NCI-H345 (cell line): Measurements from ENCODE around the gene NACAD.
A peak's percentile ranks its signal among the peaks of the same experiment; 100 is the strongest.
"Not testable (repeated sequence)": the region's sequence is repeated elsewhere in the genome, so short reads cannot be mapped to it uniquely, and the experiment has no call there.

Experiments
- DNase-seq: peaks from one replicate; lab custom pipeline; 2025; lab: John Stamatoyannopoulos, UW

The NACAD gene

GRCh38 chr7:45053941-45054340 is 34.8 kb downstream of the NACAD start:
- no peak for DNase-seq

- no peak for DNase-seq
These were observed 35.4 kb downstream of the NACAD start for GRCh38 chr7:45053401-45053800.

GRCh38 chr7:45052011-45052410 is 36.8 kb downstream of the NACAD start:
- DNase-seq: no peak

GRCh38 chr7:45050198-45050597 is 38.6 kb downstream of the NACAD start:
- DNase-seq: no peak

DNA sequence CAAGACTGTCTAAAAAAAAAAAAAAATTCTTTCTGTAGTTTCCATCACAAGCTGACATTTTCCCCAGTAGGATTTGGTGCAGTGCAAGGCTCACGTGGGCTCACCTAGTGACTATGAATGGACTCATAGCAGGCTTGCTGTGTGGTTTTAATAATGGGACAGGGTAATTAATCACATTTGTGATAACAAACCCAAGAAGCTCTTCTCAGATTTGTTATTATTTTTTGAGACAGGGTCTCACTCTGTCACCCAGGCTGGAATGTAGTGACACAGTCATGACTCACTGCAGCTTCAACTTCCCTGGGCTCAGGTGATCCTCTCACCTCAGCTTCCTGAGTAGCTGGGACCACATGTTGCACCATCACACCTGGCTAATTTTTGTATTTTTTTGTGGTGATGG is 40.0 kb downstream of the NACAD start:
- DNase-seq: no peak

- DNase-seq: no peak
These were observed 44.4 kb downstream of the NACAD start for GRCh38 chr7:45044338-45044737.

GRCh38 chr7:45039106-45039505 is 49.7 kb downstream of the NACAD start:
- DNase-seq: no peak

- no peak for DNase-seq
These were observed 50.9 kb downstream of the NACAD start for GRCh38 chr7:45037876-45038275.

GRCh38 chr7:45036796-45037195 is 52.0 kb downstream of the NACAD start:
- no peak for DNase-seq

- DNase-seq: no peak
These were observed 52.5 kb downstream of the NACAD start for GRCh38 chr7:45036317-45036716.

DNA sequence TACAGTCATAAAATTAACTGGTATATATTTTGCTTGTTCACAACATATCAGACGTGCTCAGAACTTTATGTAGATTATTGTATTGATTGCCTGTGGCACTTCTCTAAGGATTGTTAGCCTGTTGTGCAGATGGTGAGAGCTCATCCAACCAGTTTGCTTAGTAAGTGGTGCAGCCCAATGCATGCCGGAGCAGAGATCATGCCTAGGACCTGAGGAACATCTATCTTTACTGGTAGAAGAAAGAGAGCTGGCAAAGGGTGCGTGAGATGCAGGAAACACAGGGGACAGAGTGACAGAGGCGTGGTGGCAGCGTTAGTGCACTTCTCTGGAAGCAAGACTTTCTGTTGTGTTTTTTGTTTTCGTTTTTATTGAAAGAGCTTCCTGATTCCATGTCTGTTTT is 52.9 kb downstream of the NACAD start:
- DNase-seq: peak; percentile 29

- no peak for DNase-seq
These were observed 53.4 kb downstream of the NACAD start for GRCh38 chr7:45035371-45035770.

DNA sequence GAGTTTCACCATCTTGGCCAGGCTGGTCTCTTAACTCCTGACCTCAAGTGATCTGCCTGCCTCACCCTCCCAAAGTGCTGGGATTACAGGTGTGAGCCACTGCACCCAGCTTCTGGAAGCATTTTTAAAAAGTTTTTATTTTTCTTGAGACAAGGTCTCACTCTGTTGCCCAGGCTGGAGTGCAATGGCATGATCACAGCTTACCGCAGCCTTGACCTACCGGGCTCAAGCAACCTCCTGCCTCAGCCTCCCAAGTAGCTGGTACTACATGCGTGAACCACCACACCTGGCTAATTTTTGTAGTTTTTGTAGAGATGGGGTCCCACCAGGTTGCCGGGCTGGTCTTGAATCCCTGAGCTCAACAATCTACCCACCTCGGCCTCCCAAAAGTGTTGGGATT is 54.1 kb downstream of the NACAD start:
- not testable (repeated sequence) for DNase-seq

- no peak for DNase-seq
These were observed 54.9 kb downstream of the NACAD start for GRCh38 chr7:45033931-45034290.

DNA sequence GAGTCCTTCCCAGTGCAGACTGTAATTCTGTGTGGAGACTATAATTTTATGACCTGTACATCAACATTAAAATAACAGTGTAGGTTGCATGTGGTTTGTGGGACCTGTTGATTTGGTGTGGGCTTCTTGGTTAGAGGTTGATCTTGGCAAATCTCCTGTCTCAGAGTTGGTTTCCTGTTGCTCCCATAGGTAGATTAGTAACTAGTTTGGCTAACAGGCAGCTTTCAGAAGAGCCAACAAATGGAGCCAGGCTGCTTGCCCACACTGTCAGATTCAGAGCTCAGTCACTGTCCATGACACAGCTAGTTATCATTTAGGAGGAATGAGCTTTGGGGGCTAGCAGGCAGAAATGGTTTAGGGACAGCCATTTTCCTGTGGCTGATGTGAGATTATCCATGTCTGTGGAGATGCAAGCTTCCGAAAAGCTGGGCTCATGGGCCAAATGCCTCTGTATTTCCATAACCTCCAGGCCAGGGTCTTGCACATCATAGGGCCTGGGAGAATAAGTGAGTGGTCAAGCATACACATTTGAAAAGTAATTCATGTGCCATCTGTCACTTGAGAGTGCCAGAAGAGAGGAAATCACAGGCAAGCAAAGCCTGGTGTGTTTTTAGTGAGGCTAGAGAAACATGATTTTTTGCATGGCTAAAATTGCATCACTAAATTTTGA is 55.4 kb downstream of the NACAD start:
- no peak for DNase-seq

DNA sequence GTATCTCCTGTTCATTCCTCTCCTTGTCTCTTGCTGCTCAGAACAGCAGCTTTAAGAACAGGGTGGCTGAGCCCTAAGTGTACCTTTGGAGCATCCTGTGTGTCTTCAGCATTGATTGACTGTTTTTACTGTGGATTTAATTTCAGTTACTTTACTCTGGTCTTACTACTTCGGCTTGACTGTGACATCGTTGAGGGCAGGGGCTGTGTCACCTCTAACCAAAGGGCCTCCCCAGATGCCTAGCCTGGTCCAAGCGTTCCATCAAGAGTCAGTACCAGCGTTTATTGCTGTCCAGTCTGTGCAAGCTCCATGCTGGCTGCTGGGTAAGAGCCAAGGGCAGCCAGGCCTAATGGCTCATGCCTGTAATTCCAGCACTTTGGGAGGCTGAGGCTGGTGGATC is 56.3 kb downstream of the NACAD start:
- no peak for DNase-seq

DNA sequence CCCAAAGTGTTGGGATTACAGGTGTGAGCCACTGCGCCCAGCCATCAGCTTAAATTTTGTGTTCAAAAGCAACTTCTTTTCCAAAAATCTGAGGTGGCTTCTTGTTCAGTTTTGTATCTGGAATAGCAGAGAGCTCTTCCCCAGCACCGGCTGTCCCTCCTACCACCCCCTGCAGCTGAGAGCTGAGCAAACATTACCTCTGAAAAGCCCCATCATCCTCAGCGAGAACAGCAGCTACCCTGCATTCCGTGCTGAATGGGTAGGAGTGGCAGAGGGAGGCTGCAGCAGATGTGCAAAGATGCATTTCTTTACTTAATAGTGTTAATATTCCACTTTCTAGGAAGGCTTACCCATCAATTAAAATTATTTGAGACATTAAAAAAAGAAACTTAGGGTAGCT is 56.9 kb downstream of the NACAD start:
- DNase-seq: peak; percentile 67
